Neuronal stem cell (in vitro differentiated cells): ENCODE data around the gene RUNX2.

Experiments
- DNase-seq: peaks from one replicate; pipeline ENCODE4 v3.0.0-alpha.2; 2013; ENCODE audit warnings: low spot score
- H2AFZ ChIP-seq: one replicate; pipeline ENCODE4 v1.6.1; 2013; ENCODE audit warnings: mild to moderate bottlenecking, low read length, inconsistent platforms
- H2AK5ac ChIP-seq: 2 replicates; pipeline ENCODE4 v1.6.1; 2013; ENCODE audit warnings: low read depth, mild to moderate bottlenecking, inconsistent platforms, low read length, moderate library complexity, mixed read lengths
- H2BK120ac ChIP-seq: 2 replicates; pipeline ENCODE4 v1.6.1; 2013; ENCODE audit warnings: low read depth, mild to moderate bottlenecking, inconsistent platforms, low read length, moderate library complexity, mixed read lengths
- H2BK12ac ChIP-seq: one replicate; pipeline ENCODE4 v1.6.1; 2013; ENCODE audit warnings: low read length, inconsistent platforms
- H2BK15ac ChIP-seq: 2 replicates; pipeline ENCODE4 v1.6.1; 2013; ENCODE audit warnings: mild to moderate bottlenecking, low read length, inconsistent platforms, mixed read lengths
- H2BK5ac ChIP-seq: one replicate; pipeline ENCODE4 v1.6.1; 2013; ENCODE audit warnings: inconsistent platforms, mild to moderate bottlenecking, low read length, moderate library complexity
- H3K14ac ChIP-seq: one replicate; pipeline ENCODE4 v1.6.1; 2013; ENCODE audit warnings: low read length, inconsistent platforms
- H3K18ac ChIP-seq: 2 replicates; pipeline ENCODE4 v1.6.1; 2013; ENCODE audit warnings: low read length, inconsistent platforms
- H3K23ac ChIP-seq: 2 replicates; pipeline ENCODE4 v1.6.1; 2013; ENCODE audit warnings: low read depth, mild to moderate bottlenecking, mixed read lengths, low read length, inconsistent platforms; ENCODE audit not compliant: poor library complexity
- H3K27ac ChIP-seq: replicated peaks from 3 replicates; pipeline ENCODE4 v1.5.1; 2013; ENCODE audit warnings: low read length, inconsistent platforms
- H3K27me3 ChIP-seq, 3 experiments: 2 replicates each; pipeline ENCODE4 v1.6.1; 2013; ENCODE audit warnings: low read length in 3 of 3, mild to moderate bottlenecking in 2 of 3, inconsistent platforms in 1 of 3, low read depth in 1 of 3, mixed read lengths in 1 of 3, moderate library complexity in 1 of 3; ENCODE audit not compliant: control insufficient read depth in 3 of 3, insufficient read depth in 3 of 3
- H3K36me3 ChIP-seq, 2 donors: replicated peaks in 1 of 2; 2 replicates each; pipeline ENCODE4 v1.6.1; 2013; ENCODE audit warnings: low read length in 2 of 2; ENCODE audit not compliant: control insufficient read depth in 2 of 2, insufficient read depth in 2 of 2
- H3K4ac ChIP-seq: 2 replicates; pipeline ENCODE4 v1.6.1; 2013; ENCODE audit warnings: inconsistent platforms, mild to moderate bottlenecking, low read length, moderate library complexity
- H3K4me1 ChIP-seq, 2 donors: 1 replicate in 1 of 2; 2 replicates in 1 of 2; pipeline ENCODE4 v1.6.1; 2013; ENCODE audit warnings: low read length in 2 of 2, low read depth in 1 of 2; ENCODE audit not compliant: control insufficient read depth in 2 of 2, insufficient read depth in 1 of 2
- H3K4me2 ChIP-seq: one replicate; pipeline ENCODE4 v1.6.1; 2013; ENCODE audit warnings: mild to moderate bottlenecking, low read length, inconsistent platforms; ENCODE audit not compliant: insufficient read depth, poor library complexity, severe bottlenecking
- H3K4me3 ChIP-seq, 2 donors: 2 replicates each; pipeline ENCODE4 v1.5.1; 2013; ENCODE audit warnings: low read length in 2 of 2, mild to moderate bottlenecking in 2 of 2, inconsistent platforms in 1 of 2, moderate library complexity in 1 of 2
- H3K79me1 ChIP-seq: one replicate; pipeline ENCODE4 v1.6.1; 2013; ENCODE audit warnings: low read depth, mild to moderate bottlenecking, inconsistent platforms, low read length, moderate library complexity
- H3K9ac ChIP-seq: one replicate; pipeline ENCODE4 v1.6.1; 2013; ENCODE audit warnings: mild to moderate bottlenecking, low read depth, low read length, inconsistent platforms; ENCODE audit not compliant: poor library complexity
- H3K9me3 ChIP-seq, 2 donors: replicated peaks in 1 of 2; 2 replicates each; pipeline versions ENCODE3 to v1.6.1; 2013; ENCODE audit warnings: low read length in 2 of 2, mild to moderate bottlenecking in 2 of 2, inconsistent platforms in 1 of 2, low read depth in 1 of 2, mixed read lengths in 1 of 2, moderate library complexity in 1 of 2; ENCODE audit not compliant: control insufficient read depth in 2 of 2, insufficient read depth in 1 of 2
- H4K8ac ChIP-seq: one replicate; pipeline ENCODE4 v1.6.1; 2013; ENCODE audit warnings: low read depth, mild to moderate bottlenecking, inconsistent platforms, low read length, moderate library complexity
- H4K91ac ChIP-seq: one replicate; pipeline ENCODE4 v1.6.1; 2013; ENCODE audit warnings: low read length, low read depth, mild to moderate bottlenecking, inconsistent platforms; ENCODE audit not compliant: poor library complexity
- WGBS, 2 donors: extraction: QIAGEN DNeasy Blood & Tissue Kit; methylation state at CpG; one replicate each; pipeline ENCODE4 v1.1.7; 2013; ENCODE audit warnings: missing lambda C conversion rate in 2 of 2, mixed read lengths in 1 of 2; ENCODE audit not compliant: insufficient read length in 2 of 2, insufficient replicate concordance in 1 of 2; ENCODE audit errors: extremely low coverage in 2 of 2; 5-methylcytosine and 5-hydroxymethylcytosine counted together

Gene RUNX2

DNA sequence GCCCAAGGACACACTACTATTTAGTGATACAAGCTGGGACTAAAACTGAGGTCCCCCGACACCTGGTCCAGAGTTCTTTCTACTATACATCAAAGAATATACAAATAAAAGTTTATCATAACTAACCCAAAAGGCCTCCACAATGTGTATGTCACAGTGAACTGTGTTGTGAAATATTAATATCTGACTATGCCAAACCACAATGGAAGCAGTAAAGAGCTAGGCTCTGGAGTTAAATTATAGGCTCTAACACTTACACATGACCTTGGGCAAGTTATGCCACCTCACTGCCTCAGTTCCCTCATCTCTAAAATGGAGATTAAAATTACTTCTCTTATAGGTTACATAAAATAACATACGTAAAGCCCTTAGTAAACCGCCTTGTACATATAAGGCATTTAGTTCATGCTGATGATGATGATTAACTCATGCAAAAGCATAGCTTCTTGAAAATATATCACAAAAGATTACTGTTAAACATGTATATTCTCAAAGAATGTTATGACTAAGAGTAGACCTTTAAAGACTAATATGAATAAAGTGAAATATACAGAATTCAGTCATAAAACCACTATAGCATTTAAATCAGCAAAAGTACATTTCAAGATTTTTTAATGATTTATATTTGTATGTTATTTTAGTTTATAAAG lies 43.9 kb downstream of the RUNX2 start:
- Histone ChIP-seq H4K8ac (no peak overlapping the region), H3K18ac (no peak overlapping the region), H2BK120ac (no peak overlapping the region), H3K23ac (no peak overlapping the region), H3K4me3 (no peak overlapping the region), H4K91ac (no peak overlapping the region), H2AK5ac (no peak overlapping the region), H3K79me1 (no peaks in the 10 kb centered on the region), H2BK12ac (no peak overlapping the region), H2BK15ac (no peak overlapping the region), H2AFZ (no peak overlapping the region), H3K9ac (no peak overlapping the region), H3K4me2 (no peak overlapping the region), H3K4me1 (peaks cover 2 to 8% of the 10 kb centered on the region in 2 donors), H3K4ac (no peak overlapping the region), H3K9me3 (no peaks in the 10 kb centered on the region), H3K36me3 (peaks cover 0 to 57% of the 10 kb centered on the region in 2 donors), H3K27me3 (no peaks in the 10 kb centered on the region), H2BK5ac (no peak overlapping the region), H3K27ac (no peak overlapping the region), H3K14ac (no peak overlapping the region)
- no peak for DNase-seq
- no CpG with 5 or more reads among the region's 3 CpGs for WGBS, 2 donors

GRCh38 chr6:45375449-45375848 lies 47.3 kb downstream of the RUNX2 start:
- H3K79me1 ChIP-seq, result no peaks in the 10 kb centered on the region
- no peak overlapping the region for H2AFZ ChIP-seq
- H3K9me3 ChIP-seq, result no peaks in the 10 kb centered on the region
- no peak overlapping the region for H3K4ac ChIP-seq
- H3K36me3 ChIP-seq, result peaks cover 0 to 30% of the 10 kb centered on the region in 2 donors
- no peak overlapping the region for H3K9ac ChIP-seq
- no peak overlapping the region for H3K18ac ChIP-seq
- no peak overlapping the region for H2BK12ac ChIP-seq
- H2BK15ac ChIP-seq, result no peak overlapping the region
- WGBS, 2 donors, result no CpG with 5 or more reads among the region's 3 CpGs
- no peak overlapping the region for H2BK5ac ChIP-seq
- H3K14ac ChIP-seq, result no peak overlapping the region
- H4K91ac ChIP-seq, result no peak overlapping the region
- no peak overlapping the region for H4K8ac ChIP-seq
- H3K4me2 ChIP-seq, result no peak overlapping the region
- H3K23ac ChIP-seq, result no peak overlapping the region
- no peak overlapping the region for H2AK5ac ChIP-seq
- no peaks in the 10 kb centered on the region for H3K27me3 ChIP-seq
- H2BK120ac ChIP-seq, result no peak overlapping the region
- H3K27ac ChIP-seq, result no peak overlapping the region
- DNase-seq, result no peak
- H3K4me3 ChIP-seq, result no peak overlapping the region
- H3K4me1 ChIP-seq, result peaks cover 2 to 9% of the 10 kb centered on the region in 2 donors

- Histone ChIP-seq H2BK15ac (no peak overlapping the region), H3K79me1 (no peaks in the 10 kb centered on the region), H3K27ac (no peak overlapping the region), H3K18ac (no peak overlapping the region), H2BK120ac (no peak overlapping the region), H3K36me3 (peaks cover 0 to 27% of the 10 kb centered on the region in 2 donors), H3K4ac (no peak overlapping the region), H3K4me3 (peak overlapping the region; percentile 55 to 89), H3K14ac (no peak overlapping the region), H3K23ac (no peak overlapping the region), H4K8ac (no peak overlapping the region), H2BK5ac (no peak overlapping the region), H2AK5ac (no peak overlapping the region), H3K9me3 (no peaks in the 10 kb centered on the region), H4K91ac (no peak overlapping the region), H3K9ac (no peak overlapping the region), H3K4me1 (peaks cover 2 to 9% of the 10 kb centered on the region in 2 donors), H2AFZ (peak overlapping the region; percentile 95), H2BK12ac (no peak overlapping the region), H3K27me3 (no peaks in the 10 kb centered on the region), H3K4me2 (peak overlapping the region; percentile 51)
- no peak for DNase-seq
- WGBS, 2 donors, result 100% methylated on average over 1 of the region's 11 CpGs; no CpG with 5 or more reads in 1 of the 2 donors
These were observed 48.3 kb downstream of the RUNX2 start for GRCh38 chr6:45376310-45377042.

DNA sequence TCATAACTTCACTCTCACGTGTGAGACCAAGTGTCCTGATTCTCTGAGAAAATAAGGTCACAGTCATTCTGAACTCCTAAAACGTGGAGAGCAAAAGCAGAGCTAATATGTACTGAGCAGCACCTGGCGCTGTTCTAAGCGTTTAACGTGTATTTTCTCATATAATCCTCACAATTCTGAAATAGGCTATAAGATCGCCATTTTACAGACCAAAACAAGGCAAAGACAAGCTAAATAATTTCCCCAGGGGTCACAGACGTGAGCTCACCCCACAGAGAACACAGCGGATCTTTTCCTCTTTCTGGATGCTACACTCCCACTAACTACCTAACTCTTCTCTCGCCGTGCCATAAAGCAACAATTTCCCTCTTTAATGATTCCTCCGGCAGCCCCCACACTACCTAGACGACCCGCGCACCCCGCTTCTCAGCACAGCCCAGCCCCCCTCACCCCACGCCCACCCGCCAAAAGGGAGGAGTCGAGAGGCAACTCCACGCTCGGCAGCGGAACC lies 49.0 kb downstream of the RUNX2 start:
- Histone ChIP-seq H3K27ac (peak overlapping the region; percentile 94), H3K36me3 (peaks cover 0 to 21% of the 10 kb centered on the region in 2 donors), H2BK120ac (peak overlapping the region; percentile 55), H4K91ac (no peak overlapping the region), H3K9ac (peak overlapping the region; percentile 90), H3K27me3 (no peaks in the 10 kb centered on the region), H2BK5ac (peak overlapping the region; percentile 82), H3K79me1 (no peaks in the 10 kb centered on the region), H2BK12ac (no peak overlapping the region), H4K8ac (no peak overlapping the region), H2AK5ac (no peak overlapping the region), H3K23ac (peak overlapping the region; percentile 100), H3K4me2 (peak overlapping the region; percentile 51), H2BK15ac (no peak overlapping the region), H3K4me1 (peaks cover 2 to 9% of the 10 kb centered on the region in 2 donors), H3K4ac (no peak overlapping the region), H3K18ac (peak overlapping the region; percentile 98), H3K9me3 (no peaks in the 10 kb centered on the region), H2AFZ (peak overlapping the region; percentile 95), H3K4me3 (peak overlapping the region; percentile 55 to 89), H3K14ac (peak overlapping the region; percentile 82)
- DNase-seq, result no peak
- no CpG with 5 or more reads among the region's 21 CpGs for WGBS, 2 donors
